GM23338 (cell line): ENCODE measurements around the gene CHIA.

Source experiments
- CTCF ChIP-seq, 2 experiments: fragments of 200-600 bp in 1 of 2; sonication (generic) in 1 of 2; conservative IDR thresholded peaks; 2 replicates each; pipeline versions ENCODE4 v1.5.1 to v1.6.1; 2016 to 2017; ENCODE audit warnings: antibody characterized with exemption in 2 of 2, low read depth in 2 of 2, mild to moderate bottlenecking in 2 of 2, moderate library complexity in 1 of 2
- JUNB ChIP-seq: IDR thresholded peaks from one replicate; pipeline ENCODE4 v1.6.1; 2016; ENCODE audit warnings: antibody characterized with exemption; ENCODE audit not compliant: unreplicated experiment

- peak; percentile 83 to 86 for TF ChIP-seq CTCF (conservative IDR thresholded peaks at IDR 0.05; ENCODE audit: low read depth in 2 of 2)
- TF ChIP-seq JUNB = no peak
Measured at GRCh38 chr1:111334169-111334568, 43.5 kb downstream of the CHIA start.
